OCI-LY3 (cell line): Measurements from ENCODE around the gene ZNRF1.

Experiments
- H2AFZ ChIP-seq: fragments of 200-600, 300-600 bp; shearing (Covaris generic); 2 replicates; pipeline ENCODE4 v1.6.0; 2014; ENCODE audit warnings: antibody characterized with exemption, low read depth, low read length
- H3K27ac ChIP-seq: fragments of 200-600, 300-600 bp; sonication (generic); 2 replicates; pipeline ENCODE4 v1.5.1; 2014; ENCODE audit warnings: mild to moderate bottlenecking, low read length, moderate library complexity, mixed read lengths
- H3K27me3 ChIP-seq: fragments of 200-600, 300-600 bp; sonication (generic); 2 replicates; pipeline ENCODE4 v1.6.1; 2014; ENCODE audit warnings: low read depth, low read length, mixed read lengths
- H3K36me3 ChIP-seq: fragments of 200-600, 300-600 bp; sonication (generic); replicated peaks from 2 replicates; pipeline ENCODE3; 2014; ENCODE audit warnings: low read depth, low read length, mixed read lengths
- H3K4me1 ChIP-seq: fragments of 300-600, 200-600 bp; sonication (generic); 2 replicates; pipeline ENCODE4 v1.6.1; 2014; ENCODE audit warnings: low read length, mixed read lengths
- H3K4me2 ChIP-seq: fragments of 200-600, 300-600 bp; sonication (generic); 2 replicates; pipeline ENCODE4 v1.6.1; 2014; ENCODE audit warnings: low read length, mixed read lengths
- H3K4me3 ChIP-seq: fragments of 300-600, 200-600 bp; sonication (generic); 2 replicates; pipeline ENCODE4 v1.5.1; 2014; ENCODE audit warnings: antibody characterized with exemption, mild to moderate bottlenecking, low read length, moderate library complexity
- H3K79me2 ChIP-seq: fragments of 300-600, 200-600 bp; shearing (Covaris generic); 2 replicates; pipeline ENCODE4 v1.6.1; 2014; ENCODE audit warnings: mild to moderate bottlenecking, low read length, mixed read lengths
- H3K9ac ChIP-seq: fragments of 300-600, 200-600 bp; shearing (Covaris generic); 2 replicates; pipeline ENCODE4 v1.6.0; 2014; ENCODE audit warnings: mild to moderate bottlenecking, low read length, moderate library complexity
- H3K9me3 ChIP-seq: fragments of 200-600, 300-600 bp; shearing (Covaris generic); 2 replicates; pipeline ENCODE4 v1.6.1; 2014; ENCODE audit warnings: low read length, mixed read lengths; ENCODE audit not compliant: insufficient read depth
- H4K20me1 ChIP-seq: fragments of 200-600, 300-600 bp; sonication (generic); 2 replicates; pipeline ENCODE4 v1.6.1; 2016; ENCODE audit warnings: low read length, mixed read lengths; ENCODE audit not compliant: insufficient read depth
- EZH2phosphoT487 ChIP-seq: fragments of 200-600 bp; shearing (Covaris generic); IDR thresholded peaks from 2 replicates; pipeline ENCODE4 v1.6.1; 2018; ENCODE audit warnings: antibody characterized with exemption, mixed run types, low read depth
- TF ChIP-seq, protein P1 (sequence below): fragments of 200-600, 300-600 bp; sonication (generic); IDR thresholded peaks from 2 replicates; pipeline ENCODE4 v1.5.1; 2014; ENCODE audit warnings: antibody characterized with exemption, low read length, low read depth

Gene ZNRF1

DNA sequence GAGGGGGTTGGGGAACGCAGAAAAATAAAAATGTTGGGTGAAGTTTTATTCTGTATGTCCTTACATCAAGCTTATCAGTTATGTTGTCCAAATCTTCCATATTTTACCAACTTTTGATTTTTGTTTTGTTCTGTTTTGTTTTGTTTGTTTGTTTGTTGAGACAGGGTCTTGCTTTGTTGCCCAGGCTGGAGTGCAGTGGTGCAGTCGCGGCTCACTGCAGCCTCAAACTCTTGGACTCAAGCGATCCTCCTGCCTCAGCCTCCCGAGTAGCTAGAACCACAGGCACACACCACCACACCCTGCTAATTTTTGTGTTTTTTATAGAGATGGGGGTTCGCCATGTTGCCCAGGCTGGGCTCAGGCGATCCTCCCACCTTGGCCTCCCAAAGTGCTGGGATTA lies 20.8 kb downstream of the ZNRF1 start:
- H3K79me2 ChIP-seq = no peaks in the 10 kb centered on the region
- H3K36me3 ChIP-seq = peaks cover 4% of the 10 kb centered on the region
- H4K20me1 ChIP-seq = no peaks in the 10 kb centered on the region

DNA sequence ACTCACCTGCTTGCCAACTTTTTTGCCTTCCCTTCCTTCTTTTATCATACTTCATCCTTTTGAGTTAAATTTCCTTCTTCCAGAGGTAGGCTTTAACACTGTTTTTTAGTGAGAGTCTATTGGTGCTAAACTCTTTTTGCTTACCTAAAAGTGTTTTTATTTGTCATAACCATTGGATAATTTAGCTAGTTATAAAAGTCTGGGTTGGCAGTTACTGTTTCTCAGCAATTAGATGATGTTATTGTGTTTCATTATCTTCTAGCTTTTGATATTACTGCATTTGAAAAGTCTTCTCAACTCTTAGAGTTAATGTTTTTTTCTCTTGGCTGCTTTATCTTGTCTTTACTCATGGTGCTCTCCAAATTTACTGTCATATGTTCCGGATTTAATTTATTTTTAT lies 22.6 kb downstream of the ZNRF1 start:
- H3K4me2 ChIP-seq = no peak overlapping the region
- H4K20me1 ChIP-seq = no peaks in the 10 kb centered on the region
- no peak overlapping the region for H3K9ac ChIP-seq
- H3K79me2 ChIP-seq = no peaks in the 10 kb centered on the region
- no peaks in the 10 kb centered on the region for H3K27me3 ChIP-seq
- peaks cover 4% of the 10 kb centered on the region for H3K36me3 ChIP-seq
- peaks cover 12% of the 10 kb centered on the region for H3K4me1 ChIP-seq
- TF ChIP-seq, protein P1, sequence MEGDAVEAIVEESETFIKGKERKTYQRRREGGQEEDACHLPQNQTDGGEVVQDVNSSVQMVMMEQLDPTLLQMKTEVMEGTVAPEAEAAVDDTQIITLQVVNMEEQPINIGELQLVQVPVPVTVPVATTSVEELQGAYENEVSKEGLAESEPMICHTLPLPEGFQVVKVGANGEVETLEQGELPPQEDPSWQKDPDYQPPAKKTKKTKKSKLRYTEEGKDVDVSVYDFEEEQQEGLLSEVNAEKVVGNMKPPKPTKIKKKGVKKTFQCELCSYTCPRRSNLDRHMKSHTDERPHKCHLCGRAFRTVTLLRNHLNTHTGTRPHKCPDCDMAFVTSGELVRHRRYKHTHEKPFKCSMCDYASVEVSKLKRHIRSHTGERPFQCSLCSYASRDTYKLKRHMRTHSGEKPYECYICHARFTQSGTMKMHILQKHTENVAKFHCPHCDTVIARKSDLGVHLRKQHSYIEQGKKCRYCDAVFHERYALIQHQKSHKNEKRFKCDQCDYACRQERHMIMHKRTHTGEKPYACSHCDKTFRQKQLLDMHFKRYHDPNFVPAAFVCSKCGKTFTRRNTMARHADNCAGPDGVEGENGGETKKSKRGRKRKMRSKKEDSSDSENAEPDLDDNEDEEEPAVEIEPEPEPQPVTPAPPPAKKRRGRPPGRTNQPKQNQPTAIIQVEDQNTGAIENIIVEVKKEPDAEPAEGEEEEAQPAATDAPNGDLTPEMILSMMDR = no peak
- TF ChIP-seq EZH2phosphoT487 = no peak
- no peak overlapping the region for H3K27ac ChIP-seq
- peaks cover 11% of the 10 kb centered on the region; the same call in 1 of the 2 replicates for H3K9me3 ChIP-seq
- H3K4me3 ChIP-seq = no peak overlapping the region
- H2AFZ ChIP-seq = no peak overlapping the region

More for the DNA sequence above, 20.8 kb downstream of the ZNRF1 start:
- Histone ChIP-seq H3K9me3 (peaks cover 11% of the 10 kb centered on the region; the same call in 1 of the 2 replicates), H2AFZ (no peak overlapping the region), H3K4me3 (no peak overlapping the region), H3K4me1 (peaks cover 9% of the 10 kb centered on the region), H3K27me3 (no peaks in the 10 kb centered on the region), H3K4me2 (no peak overlapping the region), H3K9ac (no peak overlapping the region), H3K27ac (no peak overlapping the region)
- TF ChIP-seq, protein P1 = no peak
- TF ChIP-seq EZH2phosphoT487 = no peak

DNA sequence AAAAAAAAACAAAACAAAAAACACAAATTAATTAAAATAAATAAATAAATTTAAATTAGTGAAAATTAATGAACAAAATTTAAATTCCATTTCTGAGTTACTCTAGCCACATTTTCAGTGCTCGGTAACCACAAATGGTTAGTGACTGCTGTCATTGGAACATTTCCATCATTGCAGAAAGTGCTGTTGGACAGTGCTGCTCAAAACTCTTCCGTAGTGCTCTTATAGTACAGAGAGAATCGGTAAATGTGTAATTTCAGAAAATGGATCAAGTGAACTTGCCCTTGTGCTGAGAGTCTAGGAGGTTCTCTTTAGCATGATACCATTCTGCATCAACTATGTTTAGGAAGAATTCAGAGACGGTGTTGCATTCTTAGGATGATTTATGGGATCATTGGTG lies 23.7 kb downstream of the ZNRF1 start:
- peaks cover 12% of the 10 kb centered on the region for H3K4me1 ChIP-seq
- peaks cover 4% of the 10 kb centered on the region for H3K36me3 ChIP-seq
- H3K9me3 ChIP-seq = peaks cover 11% of the 10 kb centered on the region; the same call in 1 of the 2 replicates
- H3K4me3 ChIP-seq = no peak overlapping the region
- H3K27ac ChIP-seq = no peak overlapping the region
- no peak overlapping the region for H2AFZ ChIP-seq
- H3K79me2 ChIP-seq = no peaks in the 10 kb centered on the region
- no peak overlapping the region for H3K4me2 ChIP-seq
- H3K27me3 ChIP-seq = no peaks in the 10 kb centered on the region
- TF ChIP-seq EZH2phosphoT487 = no peak
- TF ChIP-seq, protein P1 = no peak
- no peak overlapping the region for H3K9ac ChIP-seq
- H4K20me1 ChIP-seq = no peaks in the 10 kb centered on the region

DNA sequence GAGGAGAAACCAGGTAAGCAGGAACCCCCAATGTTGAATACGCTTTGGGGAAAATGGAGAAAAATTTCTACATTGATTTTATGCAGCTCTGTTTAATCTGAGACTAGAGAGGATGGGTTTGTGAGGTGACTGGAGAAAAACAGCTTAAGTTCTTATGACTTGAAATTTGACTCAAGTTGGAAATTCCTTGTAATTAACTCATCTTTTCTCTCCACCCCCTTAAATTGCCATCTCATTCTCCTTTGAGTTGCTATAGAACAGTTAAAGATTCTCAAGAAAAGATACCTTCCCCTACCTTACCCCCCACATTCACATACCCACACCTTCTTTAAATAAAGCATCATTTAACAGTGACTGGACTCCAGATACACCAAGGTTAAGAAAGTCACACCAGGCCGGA lies 24.2 kb downstream of the ZNRF1 start:
- TF ChIP-seq EZH2phosphoT487 = no peak
- TF ChIP-seq, protein P1 = no peak
- no peak overlapping the region for H3K27ac ChIP-seq
- H3K79me2 ChIP-seq = no peaks in the 10 kb centered on the region
- H3K36me3 ChIP-seq = peaks cover 4% of the 10 kb centered on the region
- H3K4me2 ChIP-seq = no peak overlapping the region
- peaks cover 11% of the 10 kb centered on the region; the same call in 1 of the 2 replicates for H3K9me3 ChIP-seq
- no peak overlapping the region for H3K9ac ChIP-seq
- H2AFZ ChIP-seq = no peak overlapping the region
- no peaks in the 10 kb centered on the region for H4K20me1 ChIP-seq
- H3K27me3 ChIP-seq = no peaks in the 10 kb centered on the region
- no peak overlapping the region for H3K4me3 ChIP-seq
- peaks cover 12% of the 10 kb centered on the region for H3K4me1 ChIP-seq
